ENCODE data around the gene PRUNE2.

PRUNE2 gene

GRCh38 chr9:76913467-76913866, 7.6 kb upstream of the PRUNE2 start:
- no peak for TF ChIP-seq CTCF (IDR thresholded peaks at IDR 0.05; ENCODE audit: control extremely low read depth, extremely low read depth, low read depth, missing control alignments)
- ChIA-PET POLR2A (no interaction called here), CTCF (no interaction called here)
- no peak for DNase-seq (ENCODE audit: extremely low spot score)

- no peak for TF ChIP-seq CTCF (IDR thresholded peaks at IDR 0.05; ENCODE audit: control extremely low read depth, extremely low read depth, low read depth, missing control alignments)
- CTCF ChIA-PET = interaction anchor here (1.4 to 1.5 kb wide), 2 partner anchors 9 to 17 kb away, joined by 3 to 4 read pairs; no protein-coding TSS in a partner anchor
- POLR2A ChIA-PET = no interaction called here
- DNase-seq (ENCODE audit: extremely low spot score) = no peak
Measured at GRCh38 chr9:76912636-76913275, 6.8 kb upstream of the PRUNE2 start.

- TF ChIP-seq CTCF (IDR thresholded peaks at IDR 0.05; ENCODE audit: control extremely low read depth, extremely low read depth, low read depth, missing control alignments) = no peak
- ChIA-PET POLR2A (no interaction called here), CTCF (interaction anchor here (1.4 to 1.5 kb wide), 2 partner anchors 10 to 18 kb away, joined by 3 to 4 read pairs; no protein-coding TSS in a partner anchor)
- DNase-seq (ENCODE audit: extremely low spot score) = no peak
Measured at GRCh38 chr9:76911971-76912370, 6.1 kb upstream of the PRUNE2 start.

- no peak for DNase-seq (ENCODE audit: extremely low spot score)
- ChIA-PET CTCF (interaction anchor here (1.3 kb wide), 1 partner anchor 10 kb away, joined by 3 read pairs; no protein-coding TSS in a partner anchor), POLR2A (no interaction called here)
Measured at GRCh38 chr9:76910861-76911260, 4.9 kb upstream of the PRUNE2 start.

GRCh38 chr9:76906647-76906975, 697 bp upstream of the PRUNE2 start:
- TF ChIP-seq CTCF (IDR thresholded peaks at IDR 0.05; ENCODE audit: control extremely low read depth, extremely low read depth, low read depth, missing control alignments) = no peak
- no peak for DNase-seq (ENCODE audit: extremely low spot score)
- POLR2A ChIA-PET = no interaction called here
- CTCF ChIA-PET = no interaction called here

More at GRCh38 chr9:76910861-76911260, 4.9 kb upstream of the PRUNE2 start:
- TF ChIP-seq CTCF (IDR thresholded peaks at IDR 0.05; ENCODE audit: control extremely low read depth, extremely low read depth, low read depth, missing control alignments) = no peak

- ChIA-PET POLR2A (no interaction called here), CTCF (no interaction called here)
Measured at GRCh38 chr9:76904661-76905457, 1.1 kb downstream of the PRUNE2 start.

More at GRCh38 chr9:76904661-76905457, 1.1 kb downstream of the PRUNE2 start:
- no peak for TF ChIP-seq CTCF (IDR thresholded peaks at IDR 0.05; ENCODE audit: control extremely low read depth, extremely low read depth, low read depth, missing control alignments)
- DNase-seq (ENCODE audit: extremely low spot score) = no peak

Data from GM10248 (cell line).